NCI-H1694 (cell line): ENCODE measurements around the gene CCNL1.

ENCODE experiments used
- DNase-seq: peaks from one replicate; lab custom pipeline; 2025; lab: John Stamatoyannopoulos, UW

The CCNL1 gene

GRCh38 chr3:157122832-157123427 is 37.0 kb downstream of the CCNL1 start:
- no peak for DNase-seq

GRCh38 chr3:157122116-157122515 is 37.8 kb downstream of the CCNL1 start:
- no peak for DNase-seq

- DNase-seq, result no peak
Observed at GRCh38 chr3:157121522-157121921, 38.4 kb downstream of the CCNL1 start.

GRCh38 chr3:157120071-157120892 is 39.7 kb downstream of the CCNL1 start:
- no peak for DNase-seq

- no peak for DNase-seq
Observed at GRCh38 chr3:157119369-157119951, 40.5 kb downstream of the CCNL1 start.

GRCh38 chr3:157117875-157118654 is 41.9 kb downstream of the CCNL1 start:
- no peak for DNase-seq

- no peak for DNase-seq
Observed at GRCh38 chr3:157117206-157117605, 42.7 kb downstream of the CCNL1 start.

- DNase-seq, result no peak
Observed at GRCh38 chr3:157116017-157116416, 43.9 kb downstream of the CCNL1 start.

- no peak for DNase-seq
Observed at GRCh38 chr3:157115069-157116006, 44.6 kb downstream of the CCNL1 start.

GRCh38 chr3:157113832-157114505 is 46.0 kb downstream of the CCNL1 start:
- no peak for DNase-seq

- DNase-seq, result no peak
Observed at GRCh38 chr3:157112536-157112935, 47.4 kb downstream of the CCNL1 start.

GRCh38 chr3:157111518-157111917 is 48.4 kb downstream of the CCNL1 start:
- DNase-seq, result no peak

GRCh38 chr3:157110761-157111278 is 49.1 kb downstream of the CCNL1 start:
- no peak for DNase-seq

- no peak for DNase-seq
Observed at GRCh38 chr3:157109267-157110141, 50.4 kb downstream of the CCNL1 start.

GRCh38 chr3:157107644-157108133 is 52.3 kb downstream of the CCNL1 start:
- DNase-seq, result no peak

GRCh38 chr3:157107037-157107436 is 52.9 kb downstream of the CCNL1 start:
- no peak for DNase-seq

- no peak for DNase-seq
Observed at GRCh38 chr3:157104928-157105652, 54.9 kb downstream of the CCNL1 start.

GRCh38 chr3:157104521-157104920 is 55.4 kb downstream of the CCNL1 start:
- no peak for DNase-seq

GRCh38 chr3:157103860-157104259 is 56.1 kb downstream of the CCNL1 start:
- no peak for DNase-seq
